ENCODE data around the gene SMIM3.
"Not testable (repeated sequence)": the region's sequence is repeated elsewhere in the genome, so short reads cannot be mapped to it uniquely, and the experiment has no call there.

SMIM3 gene

GRCh38 chr5:150788977-150789376 lies 10.4 kb downstream of the SMIM3 start:
- H3K9ac ChIP-seq (ENCODE audit: low read length), result no peak overlapping the region
- H3K36me3 ChIP-seq (ENCODE audit: control insufficient read depth, insufficient read depth, low read length), result no peaks in the 10 kb centered on the region
- H3K4me1 ChIP-seq (ENCODE audit: control insufficient read depth, insufficient read depth, low read length), result peaks cover 5% of the 10 kb centered on the region
- H3K4me3 ChIP-seq (ENCODE audit: low read length), result no peak overlapping the region
- no peaks in the 10 kb centered on the region for H3K27me3 ChIP-seq (ENCODE audit: control insufficient read depth, insufficient read depth, low read length)
- no peak overlapping the region for H3K27ac ChIP-seq (ENCODE audit: low read depth, low read length)

- H3K27ac ChIP-seq (ENCODE audit: low read depth, low read length), result peak overlapping the region; percentile 51
- no peak overlapping the region for H3K4me3 ChIP-seq (ENCODE audit: low read length)
- no peak overlapping the region for H3K9ac ChIP-seq (ENCODE audit: low read length)
Observed at GRCh38 chr5:150789450-150789849, 10.9 kb downstream of the SMIM3 start.

GRCh38 chr5:150789943-150790611 lies 11.5 kb downstream of the SMIM3 start:
- Histone ChIP-seq H3K36me3 (ENCODE audit: control insufficient read depth, insufficient read depth, low read length) (no peaks in the 10 kb centered on the region), H3K27me3 (ENCODE audit: control insufficient read depth, insufficient read depth, low read length) (no peaks in the 10 kb centered on the region), H3K27ac (ENCODE audit: low read depth, low read length) (peak overlapping the region; percentile 51), H3K4me3 (ENCODE audit: low read length) (no peak overlapping the region), H3K4me1 (ENCODE audit: control insufficient read depth, insufficient read depth, low read length) (peaks cover 5% of the 10 kb centered on the region), H3K9ac (ENCODE audit: low read length) (peak overlapping the region; percentile 13)

More at GRCh38 chr5:150789450-150789849, 10.9 kb downstream of the SMIM3 start:
- peaks cover 5% of the 10 kb centered on the region for H3K4me1 ChIP-seq (ENCODE audit: control insufficient read depth, insufficient read depth, low read length)
- no peaks in the 10 kb centered on the region for H3K27me3 ChIP-seq (ENCODE audit: control insufficient read depth, insufficient read depth, low read length)
- no peaks in the 10 kb centered on the region for H3K36me3 ChIP-seq (ENCODE audit: control insufficient read depth, insufficient read depth, low read length)

DNA sequence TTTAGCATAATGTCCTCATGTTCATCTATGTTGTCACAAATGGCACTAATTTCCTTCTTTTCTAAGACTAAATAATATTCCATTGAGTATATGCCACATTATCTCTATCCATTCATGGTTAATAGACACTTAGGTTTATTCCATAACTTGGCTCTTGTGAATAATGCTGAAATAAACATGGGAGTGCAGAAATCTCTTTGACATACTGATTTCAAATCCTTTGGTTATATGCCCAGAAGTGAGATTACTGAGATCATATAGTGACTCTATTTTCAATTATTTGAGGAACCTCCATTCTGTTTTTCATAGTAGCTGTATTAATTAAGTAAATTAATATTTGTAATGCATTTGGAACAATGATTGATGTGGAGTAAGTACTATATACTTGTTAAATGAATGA lies 13.0 kb downstream of the SMIM3 start:
- no peak overlapping the region for H3K9ac ChIP-seq (ENCODE audit: low read length)

DNA sequence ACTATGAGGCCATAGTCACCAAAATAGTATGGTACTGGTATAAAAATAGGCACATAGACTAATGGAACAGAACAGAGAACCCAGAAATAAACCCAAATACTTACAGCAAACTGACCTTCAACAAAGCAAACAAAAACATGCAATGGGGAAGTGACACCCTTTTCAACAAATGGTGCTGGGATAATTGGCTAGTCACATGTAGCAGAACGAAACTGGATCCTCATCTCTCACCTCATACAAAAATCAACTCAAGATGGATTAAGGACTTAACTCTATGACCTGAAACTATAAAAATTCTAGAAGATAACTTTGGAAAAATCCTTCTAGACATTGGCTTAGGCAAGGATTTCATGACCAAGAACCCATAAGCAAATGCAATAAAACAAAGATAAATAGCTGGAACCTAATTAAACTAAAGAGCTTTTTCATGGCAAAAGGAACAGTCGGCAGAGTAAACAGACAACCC lies 14.9 kb downstream of the SMIM3 start:
- not testable (repeated sequence) for H3K27ac ChIP-seq (ENCODE audit: low read depth, low read length); H3K27me3 ChIP-seq (ENCODE audit: control insufficient read depth, insufficient read depth, low read length); H3K9ac ChIP-seq (ENCODE audit: low read length); H3K36me3 ChIP-seq (ENCODE audit: control insufficient read depth, insufficient read depth, low read length); H3K4me3 ChIP-seq (ENCODE audit: low read length); H3K4me1 ChIP-seq (ENCODE audit: control insufficient read depth, insufficient read depth, low read length)

More for the DNA sequence above, 13.0 kb downstream of the SMIM3 start:
- peaks cover 10% of the 10 kb centered on the region for H3K36me3 ChIP-seq (ENCODE audit: control insufficient read depth, insufficient read depth, low read length)
- H3K27me3 ChIP-seq (ENCODE audit: control insufficient read depth, insufficient read depth, low read length), result no peaks in the 10 kb centered on the region
- H3K27ac ChIP-seq (ENCODE audit: low read depth, low read length), result no peak overlapping the region
- H3K4me3 ChIP-seq (ENCODE audit: low read length), result no peak overlapping the region
- peaks cover 5% of the 10 kb centered on the region for H3K4me1 ChIP-seq (ENCODE audit: control insufficient read depth, insufficient read depth, low read length)

DNA sequence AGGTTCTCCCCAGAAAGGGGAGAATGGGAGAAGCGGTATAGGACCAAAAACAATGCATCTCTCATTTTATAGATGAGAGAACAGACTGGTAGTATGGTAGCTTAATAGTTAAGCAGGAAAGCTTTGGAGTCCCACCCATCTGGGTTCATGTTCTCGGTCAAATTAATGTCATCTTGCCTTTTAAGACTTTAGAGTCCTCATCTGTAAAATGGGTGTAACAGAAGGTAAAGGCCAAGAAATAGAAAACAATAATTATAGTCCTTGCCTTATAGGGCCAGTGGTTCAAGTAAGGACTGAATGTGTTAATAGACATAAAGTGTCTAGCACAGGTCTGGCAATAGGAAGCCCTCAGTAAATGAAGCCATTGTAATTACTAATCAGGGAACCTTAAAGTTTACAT lies 16.4 kb downstream of the SMIM3 start:
- H3K4me1 ChIP-seq (ENCODE audit: control insufficient read depth, insufficient read depth, low read length), result peaks cover 2% of the 10 kb centered on the region
- no peak overlapping the region for H3K4me3 ChIP-seq (ENCODE audit: low read length)
- H3K36me3 ChIP-seq (ENCODE audit: control insufficient read depth, insufficient read depth, low read length), result peaks cover 10% of the 10 kb centered on the region
- H3K9ac ChIP-seq (ENCODE audit: low read length), result no peak overlapping the region
- H3K27ac ChIP-seq (ENCODE audit: low read depth, low read length), result no peak overlapping the region
- H3K27me3 ChIP-seq (ENCODE audit: control insufficient read depth, insufficient read depth, low read length), result no peaks in the 10 kb centered on the region

GRCh38 chr5:150797384-150797783 lies 18.8 kb downstream of the SMIM3 start:
- Histone ChIP-seq H3K27ac (ENCODE audit: low read depth, low read length) (no peak overlapping the region), H3K27me3 (ENCODE audit: control insufficient read depth, insufficient read depth, low read length) (no peaks in the 10 kb centered on the region), H3K36me3 (ENCODE audit: control insufficient read depth, insufficient read depth, low read length) (peaks cover 10% of the 10 kb centered on the region), H3K4me3 (ENCODE audit: low read length) (no peak overlapping the region), H3K9ac (ENCODE audit: low read length) (no peak overlapping the region), H3K4me1 (ENCODE audit: control insufficient read depth, insufficient read depth, low read length) (no peaks in the 10 kb centered on the region)

DNA sequence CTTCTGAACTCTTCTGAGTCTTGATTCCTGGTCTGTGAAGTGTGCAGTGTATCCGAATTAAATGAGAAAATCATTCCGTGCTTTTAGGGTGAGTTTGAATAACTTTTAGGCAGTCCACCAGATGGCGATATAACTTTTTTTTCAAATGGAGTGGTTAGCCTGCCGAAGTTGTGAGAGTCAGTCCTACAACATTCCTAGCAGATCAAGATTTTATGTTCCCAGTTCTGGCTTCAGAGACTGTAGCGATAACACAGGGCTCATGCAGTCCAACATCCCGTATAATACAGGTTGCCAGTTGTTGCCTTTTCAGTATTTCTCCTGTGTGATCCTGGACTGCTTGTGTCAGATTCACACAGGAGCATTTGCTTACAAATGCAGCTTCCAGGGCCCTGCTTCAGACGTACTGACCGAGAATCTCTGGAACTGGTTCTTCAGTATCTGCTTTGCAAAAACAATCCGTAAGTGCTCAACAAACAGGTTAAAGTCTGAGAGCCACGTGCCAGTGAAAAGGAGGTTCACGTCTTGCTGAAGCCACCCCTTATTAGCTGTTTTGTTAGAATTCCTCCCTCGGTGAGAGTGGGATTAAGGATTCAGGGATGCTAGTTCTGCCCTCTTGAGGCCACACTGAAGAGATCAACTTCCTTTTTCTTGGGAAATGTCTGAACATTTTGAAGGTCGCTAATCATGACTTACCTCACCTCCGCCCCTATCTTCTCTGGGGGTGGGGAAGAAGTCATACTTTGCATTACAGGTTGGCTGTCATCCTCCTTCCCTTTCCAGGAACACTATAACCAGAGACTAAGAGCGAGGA lies 22.8 kb downstream of the SMIM3 start:
- H3K27ac ChIP-seq (ENCODE audit: low read depth, low read length), result no peak overlapping the region
- no peak overlapping the region for H3K9ac ChIP-seq (ENCODE audit: low read length)
- no peaks in the 10 kb centered on the region for H3K4me1 ChIP-seq (ENCODE audit: control insufficient read depth, insufficient read depth, low read length)
- no peaks in the 10 kb centered on the region for H3K27me3 ChIP-seq (ENCODE audit: control insufficient read depth, insufficient read depth, low read length)
- peak overlapping the region; percentile 42 for H3K4me3 ChIP-seq (ENCODE audit: low read length)
- H3K36me3 ChIP-seq (ENCODE audit: control insufficient read depth, insufficient read depth, low read length), result no peaks in the 10 kb centered on the region

- Histone ChIP-seq H3K27me3 (ENCODE audit: control insufficient read depth, insufficient read depth, low read length) (no peaks in the 10 kb centered on the region), H3K36me3 (ENCODE audit: control insufficient read depth, insufficient read depth, low read length) (no peaks in the 10 kb centered on the region), H3K4me1 (ENCODE audit: control insufficient read depth, insufficient read depth, low read length) (peaks cover 4% of the 10 kb centered on the region), H3K4me3 (ENCODE audit: low read length) (no peak overlapping the region), H3K27ac (ENCODE audit: low read depth, low read length) (no peak overlapping the region), H3K9ac (ENCODE audit: low read length) (no peak overlapping the region)
Observed at GRCh38 chr5:150804388-150804787, 25.8 kb downstream of the SMIM3 start.

DNA sequence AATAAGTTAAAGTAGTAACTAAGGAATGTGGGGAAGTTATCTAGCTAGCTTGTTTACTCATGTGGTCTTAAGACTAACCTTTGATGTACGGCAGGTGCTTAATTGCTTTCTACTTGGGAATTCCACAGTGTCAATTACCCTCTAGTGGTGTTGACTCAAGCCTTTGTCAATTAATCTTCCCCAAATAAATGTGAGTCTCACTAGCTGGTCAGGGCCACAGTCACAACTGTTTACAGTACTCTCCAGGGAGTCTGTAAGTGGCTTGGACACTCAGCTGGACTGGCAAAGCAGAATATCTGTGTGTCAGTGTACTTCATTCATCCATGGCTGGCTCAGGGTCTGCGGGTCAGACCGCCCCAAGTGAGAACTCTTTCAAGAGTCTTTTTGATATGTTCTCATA lies 30.8 kb downstream of the SMIM3 start:
- H3K4me3 ChIP-seq (ENCODE audit: low read length), result no peak overlapping the region
- no peaks in the 10 kb centered on the region for H3K36me3 ChIP-seq (ENCODE audit: control insufficient read depth, insufficient read depth, low read length)
- H3K4me1 ChIP-seq (ENCODE audit: control insufficient read depth, insufficient read depth, low read length), result peaks cover 4% of the 10 kb centered on the region
- H3K27ac ChIP-seq (ENCODE audit: low read depth, low read length), result no peak overlapping the region
- no peaks in the 10 kb centered on the region for H3K27me3 ChIP-seq (ENCODE audit: control insufficient read depth, insufficient read depth, low read length)
- no peak overlapping the region for H3K9ac ChIP-seq (ENCODE audit: low read length)

DNA sequence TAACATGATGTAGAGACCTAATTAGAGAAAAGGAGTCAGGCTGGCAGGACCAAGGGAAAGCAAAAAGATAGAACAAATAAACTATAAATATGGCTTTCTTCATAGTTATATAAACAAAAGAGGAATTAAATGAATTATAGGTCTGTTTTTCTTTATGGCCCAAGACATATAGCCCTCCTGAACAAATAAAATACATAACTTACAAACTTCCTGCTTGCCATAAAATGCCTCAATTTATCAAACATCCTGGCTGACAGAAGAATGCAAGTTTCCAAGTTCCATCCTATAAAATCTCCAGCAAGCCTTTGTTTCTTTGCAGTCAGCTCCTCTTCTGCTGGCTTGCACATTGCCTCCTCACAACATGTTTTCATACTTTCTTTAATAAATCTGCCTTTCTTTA lies 36.5 kb downstream of the SMIM3 start:
- no peaks in the 10 kb centered on the region for H3K4me1 ChIP-seq (ENCODE audit: control insufficient read depth, insufficient read depth, low read length)
- H3K36me3 ChIP-seq (ENCODE audit: control insufficient read depth, insufficient read depth, low read length), result no peaks in the 10 kb centered on the region
- no peak overlapping the region for H3K27ac ChIP-seq (ENCODE audit: low read depth, low read length)
- no peak overlapping the region for H3K9ac ChIP-seq (ENCODE audit: low read length)
- H3K27me3 ChIP-seq (ENCODE audit: control insufficient read depth, insufficient read depth, low read length), result no peaks in the 10 kb centered on the region
- H3K4me3 ChIP-seq (ENCODE audit: low read length), result no peak overlapping the region

DNA sequence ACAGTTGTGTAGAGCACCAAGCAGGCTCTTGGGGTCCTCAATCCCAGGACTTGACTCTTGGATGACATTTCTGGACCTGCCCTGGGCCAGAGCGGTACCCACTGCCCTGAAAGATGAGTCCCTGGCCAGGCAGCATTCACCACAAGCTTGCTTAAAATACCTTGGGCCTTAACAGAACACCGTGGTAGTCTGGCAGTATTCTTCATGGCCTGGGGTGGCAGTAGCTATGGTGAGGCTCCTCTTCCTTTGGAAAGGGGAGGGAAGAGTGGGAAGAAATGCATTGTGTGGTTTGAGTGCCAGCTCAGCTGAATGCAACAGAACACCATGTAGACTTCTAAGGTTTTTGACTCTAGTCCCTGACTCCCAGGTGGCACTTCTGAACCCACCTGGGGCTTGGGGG lies 38.4 kb downstream of the SMIM3 start:
- Histone ChIP-seq H3K4me1 (ENCODE audit: control insufficient read depth, insufficient read depth, low read length) (no peaks in the 10 kb centered on the region), H3K4me3 (ENCODE audit: low read length) (no peak overlapping the region), H3K27me3 (ENCODE audit: control insufficient read depth, insufficient read depth, low read length) (no peaks in the 10 kb centered on the region), H3K36me3 (ENCODE audit: control insufficient read depth, insufficient read depth, low read length) (no peaks in the 10 kb centered on the region), H3K9ac (ENCODE audit: low read length) (no peak overlapping the region), H3K27ac (ENCODE audit: low read depth, low read length) (no peak overlapping the region)

- H3K27ac ChIP-seq (ENCODE audit: low read depth, low read length), result no peak overlapping the region
- no peaks in the 10 kb centered on the region for H3K27me3 ChIP-seq (ENCODE audit: control insufficient read depth, insufficient read depth, low read length)
- no peaks in the 10 kb centered on the region for H3K36me3 ChIP-seq (ENCODE audit: control insufficient read depth, insufficient read depth, low read length)
- H3K4me3 ChIP-seq (ENCODE audit: low read length), result no peak overlapping the region
- H3K4me1 ChIP-seq (ENCODE audit: control insufficient read depth, insufficient read depth, low read length), result no peaks in the 10 kb centered on the region
- no peak overlapping the region for H3K9ac ChIP-seq (ENCODE audit: low read length)
Observed at GRCh38 chr5:150829744-150830143, 51.2 kb downstream of the SMIM3 start.

Data from rectal smooth muscle tissue (tissue), 1 donor.